Skin epidermis (tissue), 12 donors: ENCODE measurements around the gene MICALL2.

Experiments used
- H3K27ac ChIP-seq, 21 experiments: fragments of 200-600 bp; sonication (generic) in 11 of 21; one replicate each; pipeline ENCODE4 v1.5.0; 2020; ENCODE audit warnings: mild to moderate bottlenecking in 3 of 21, inconsistent platforms in 2 of 21, moderate library complexity in 2 of 21
- H3K4me3 ChIP-seq, 7 experiments: fragments of 200-600 bp; sonication (generic) in 2 of 7; one replicate each; pipeline ENCODE4 v1.5.0; 2020; ENCODE audit warnings: inconsistent platforms in 2 of 7, mild to moderate bottlenecking in 2 of 7, moderate library complexity in 1 of 7

The MICALL2 gene

DNA sequence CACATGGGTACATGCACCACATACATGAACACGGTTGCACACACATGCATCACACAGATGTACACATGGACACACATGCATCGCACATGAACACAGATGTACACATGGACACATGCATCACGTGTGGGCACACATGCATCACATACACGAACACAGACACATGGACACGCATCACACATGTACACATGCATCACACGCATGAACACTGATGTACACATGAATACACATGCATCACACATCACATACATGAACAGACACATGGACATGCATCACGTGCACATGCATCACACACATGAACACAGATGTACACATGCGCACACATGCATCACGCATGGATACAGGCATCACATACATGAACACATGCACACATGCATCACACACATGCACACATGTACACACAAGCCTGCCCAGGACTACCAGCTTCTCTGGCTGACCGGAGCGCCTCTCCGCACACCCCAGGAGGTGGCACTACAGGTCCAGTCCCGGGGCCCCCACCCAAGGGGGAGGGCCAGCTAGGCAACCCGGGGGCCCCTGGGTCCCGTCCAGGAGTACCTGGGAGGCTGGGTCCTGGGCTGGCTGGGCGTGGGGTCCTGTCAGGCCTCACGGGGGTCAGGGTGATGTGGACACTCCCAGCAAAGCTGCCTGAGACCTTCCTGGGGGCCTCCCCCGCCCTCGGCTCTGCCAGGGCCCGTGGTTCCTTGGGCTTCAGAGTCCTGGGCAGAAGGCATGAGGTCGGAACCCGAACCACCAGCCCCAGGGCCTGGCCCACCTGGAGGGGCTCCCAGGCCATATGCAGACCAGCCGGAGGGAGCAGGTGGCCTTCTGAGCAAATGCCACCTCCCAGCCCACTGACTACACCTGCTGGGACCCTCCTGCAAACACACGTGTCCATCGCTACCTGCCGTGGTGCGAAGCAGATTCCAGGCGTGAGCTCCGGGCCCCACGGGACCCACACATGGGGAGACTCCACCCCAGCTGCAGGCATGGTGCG, 19.6 kb downstream of the MICALL2 start:
- H3K27ac ChIP-seq = no peak overlapping the region
- H3K4me3 ChIP-seq = no peak overlapping the region

DNA sequence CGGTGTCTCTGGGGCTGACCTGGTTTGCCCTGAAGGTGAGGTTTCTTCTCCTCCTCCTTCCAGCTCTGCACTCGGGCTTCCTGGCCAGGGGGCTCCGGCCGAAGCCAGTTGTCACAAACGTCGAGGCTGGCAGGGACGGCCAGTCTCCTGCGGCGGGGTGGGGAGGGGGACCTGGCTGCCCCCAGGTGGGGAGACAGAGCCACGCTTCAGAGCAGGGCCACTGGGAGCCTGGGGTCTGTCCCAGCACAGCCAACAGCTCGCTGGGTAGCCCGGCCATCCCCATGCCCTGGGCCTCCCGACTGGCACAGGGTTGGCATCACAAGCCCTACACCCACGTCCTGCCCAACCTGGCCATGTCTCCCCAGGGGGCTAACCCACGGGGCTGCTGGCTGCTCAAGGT, 20.4 kb downstream of the MICALL2 start:
- Histone ChIP-seq H3K4me3 (no peak overlapping the region), H3K27ac (no peak overlapping the region)

DNA sequence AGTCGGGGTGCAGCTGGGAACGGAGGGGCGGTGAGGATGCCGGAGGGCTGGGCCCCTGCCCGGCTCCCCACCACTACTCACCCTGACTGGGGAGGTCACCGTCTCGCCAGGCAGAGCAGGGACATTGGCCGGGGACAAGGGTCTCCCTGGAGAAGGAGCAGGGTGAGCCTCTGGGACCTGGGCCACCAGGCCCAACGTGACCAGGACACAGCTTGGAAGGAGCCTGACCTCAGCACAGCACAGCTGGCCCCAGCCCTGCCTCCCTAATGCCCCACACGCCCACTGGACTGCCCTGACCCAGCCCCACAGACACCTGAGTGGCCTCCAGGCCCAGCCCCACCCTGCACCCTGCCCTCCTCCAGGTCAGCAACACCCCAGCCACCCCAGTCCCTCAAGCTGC, 21.1 kb downstream of the MICALL2 start:
- H3K4me3 ChIP-seq = no peak overlapping the region
- H3K27ac ChIP-seq = no peak overlapping the region

DNA sequence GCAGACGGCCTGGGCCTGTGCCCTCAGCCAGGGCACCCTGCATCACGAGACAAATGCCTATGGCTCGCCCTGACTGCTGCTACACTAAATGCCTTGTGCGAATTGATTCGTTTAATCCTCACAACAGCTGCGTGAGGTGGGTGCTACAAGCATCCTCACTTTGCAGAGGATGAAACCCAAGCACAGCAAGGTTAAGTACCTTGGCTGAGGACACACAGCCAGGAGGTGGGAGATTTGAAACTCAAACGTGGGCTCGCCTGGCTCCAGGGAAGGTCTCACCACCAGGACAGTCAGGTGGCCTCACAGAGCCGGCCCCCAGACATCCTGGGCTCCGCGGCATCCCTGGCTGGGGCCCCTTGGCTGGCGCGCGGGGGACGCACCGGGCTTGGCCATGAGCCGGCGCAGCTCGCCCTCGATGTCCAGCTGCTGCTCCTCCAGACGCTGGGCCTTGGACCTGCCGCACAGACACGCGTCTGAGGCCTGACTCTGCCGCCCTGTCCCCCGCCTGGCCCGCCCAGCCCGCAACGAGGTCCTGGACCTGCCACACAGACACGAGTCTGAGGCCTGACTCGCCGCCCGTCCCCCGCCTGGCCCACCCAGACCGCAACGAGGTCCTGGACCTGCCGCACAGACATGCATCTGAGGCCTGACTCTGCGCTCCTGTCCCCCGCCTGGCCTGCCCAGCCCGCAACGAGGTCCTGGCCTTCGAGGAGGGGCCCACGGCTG, 22.0 kb downstream of the MICALL2 start:
- Histone ChIP-seq H3K4me3 (no peak overlapping the region), H3K27ac (no peak overlapping the region)

DNA sequence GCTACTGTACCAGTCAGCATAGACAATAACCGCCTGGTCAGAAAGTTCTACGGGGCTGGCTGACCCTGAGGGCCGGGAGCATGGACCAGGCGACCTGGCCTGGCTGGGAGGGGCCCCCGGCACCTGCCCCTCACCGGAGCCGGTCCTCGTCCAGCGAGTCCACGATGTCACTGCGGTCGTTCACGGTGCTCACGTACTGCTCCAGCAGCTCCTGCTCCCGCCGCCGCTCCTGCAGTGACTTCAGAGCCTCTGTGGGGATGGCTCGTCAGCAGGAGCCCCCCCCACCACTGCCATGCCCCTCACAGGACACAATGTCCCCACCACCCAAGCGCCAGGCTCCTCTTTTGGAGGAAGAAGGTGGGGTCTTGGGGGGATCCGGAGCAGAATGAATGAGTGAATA, 22.7 kb downstream of the MICALL2 start:
- H3K4me3 ChIP-seq = no peak overlapping the region
- H3K27ac ChIP-seq = no peak overlapping the region

DNA sequence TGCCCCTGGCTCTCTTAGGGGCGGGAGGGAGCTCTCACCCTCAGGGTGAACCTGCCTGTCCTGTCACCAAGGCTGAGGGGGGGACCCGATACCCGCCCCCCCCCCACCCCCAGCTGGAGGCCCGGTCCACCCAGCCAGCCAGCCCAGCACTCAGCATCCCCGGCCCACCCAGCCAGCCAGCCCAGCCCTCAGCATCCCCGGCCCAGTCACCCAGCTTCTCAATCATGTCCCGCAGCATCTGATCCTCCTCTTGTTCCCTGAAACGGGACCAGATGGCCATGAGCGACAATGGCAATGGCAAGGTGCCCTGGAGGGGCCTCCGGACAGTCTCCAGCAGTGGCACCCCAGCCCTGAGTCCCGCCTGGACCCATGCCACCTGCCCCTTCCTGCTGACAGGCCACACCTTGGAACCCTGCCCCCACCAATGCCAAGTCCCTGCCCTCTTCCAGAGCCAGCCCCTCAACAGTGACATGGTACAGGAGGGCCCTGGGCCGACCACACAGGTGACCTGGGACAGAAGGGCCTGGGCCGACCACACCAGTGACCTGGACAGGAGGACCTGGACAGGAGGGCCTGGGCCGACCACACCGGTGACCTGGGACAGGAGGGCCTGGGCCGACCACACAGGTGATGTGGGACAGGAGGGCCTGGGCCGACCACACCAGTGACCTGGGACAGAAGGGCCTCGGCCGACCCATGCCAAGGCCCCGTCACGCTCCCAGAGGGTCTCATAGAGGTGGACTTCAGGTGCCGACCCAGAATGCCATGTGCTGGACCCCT, 24.2 kb downstream of the MICALL2 start:
- H3K4me3 ChIP-seq = no peak overlapping the region

DNA sequence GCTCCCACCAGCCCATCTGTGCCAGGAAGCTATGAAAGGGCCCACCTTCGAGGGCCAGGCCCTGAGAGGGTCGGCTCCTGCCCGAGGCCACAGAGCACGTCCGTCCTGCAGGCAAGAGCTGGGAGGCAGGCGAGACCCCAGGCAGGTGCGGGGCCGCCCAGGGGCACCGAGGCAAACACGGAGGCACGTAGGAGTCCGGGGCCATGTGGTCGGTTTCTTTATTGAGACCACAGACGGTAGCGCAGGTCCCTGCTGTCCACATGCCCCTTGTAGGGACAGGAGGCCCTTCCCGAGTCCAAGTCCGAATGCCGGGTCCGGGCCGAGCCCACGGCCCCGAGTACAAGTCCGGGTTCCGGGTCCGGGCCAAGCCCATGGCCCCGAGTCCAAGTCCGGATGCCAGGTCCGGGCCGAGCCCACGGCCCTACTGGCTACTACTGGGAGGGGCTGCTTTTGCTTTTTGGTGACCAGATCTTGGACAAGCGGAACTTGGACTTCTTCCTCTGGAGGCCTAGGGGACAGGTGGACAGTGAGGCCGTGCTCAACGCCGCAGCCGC, 25.0 kb downstream of the MICALL2 start:
- H3K4me3 ChIP-seq = no peak overlapping the region
- H3K27ac ChIP-seq = no peak overlapping the region

More for the DNA sequence above, 24.2 kb downstream of the MICALL2 start:
- H3K27ac ChIP-seq = no peak overlapping the region

DNA sequence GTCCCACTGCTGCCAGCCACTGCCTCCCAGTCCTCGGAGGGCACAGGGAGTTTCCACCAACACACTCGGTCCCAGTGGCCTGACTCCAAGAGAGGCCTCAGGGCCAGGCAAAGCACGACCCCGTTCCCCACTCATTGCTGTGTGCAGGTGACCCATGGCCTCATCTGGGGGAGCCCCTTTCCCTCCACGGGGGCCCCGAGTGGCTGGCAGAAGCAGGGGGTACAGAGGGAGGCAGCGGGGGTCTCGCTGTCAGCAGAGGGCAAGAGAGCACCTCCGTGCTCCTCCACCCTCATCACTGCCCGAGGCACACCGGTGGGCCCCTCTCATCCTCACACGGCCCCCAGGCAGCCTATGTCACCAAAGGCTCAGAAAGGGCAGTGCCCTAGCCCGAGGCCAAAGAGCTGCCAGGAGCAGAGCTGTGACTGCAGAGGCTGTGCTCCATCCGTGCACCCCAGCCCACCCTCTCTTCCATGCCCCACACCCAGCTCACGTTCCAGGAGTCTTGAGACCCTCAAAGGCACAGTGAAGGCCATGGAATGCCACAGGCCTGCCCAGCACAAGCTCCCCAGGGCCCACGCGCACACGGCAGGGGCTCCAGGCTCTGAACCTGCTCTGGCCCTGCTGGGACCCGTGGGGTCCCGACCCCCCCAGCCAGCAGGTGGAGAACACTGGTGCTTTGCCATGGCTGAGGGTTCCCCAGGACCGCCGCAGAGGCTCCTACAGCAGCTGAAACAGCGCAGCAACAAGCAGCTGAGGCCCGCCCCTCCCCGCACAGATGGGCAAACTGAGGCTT, 25.9 kb downstream of the MICALL2 start:
- no peak overlapping the region for H3K4me3 ChIP-seq
- no peak overlapping the region for H3K27ac ChIP-seq

DNA sequence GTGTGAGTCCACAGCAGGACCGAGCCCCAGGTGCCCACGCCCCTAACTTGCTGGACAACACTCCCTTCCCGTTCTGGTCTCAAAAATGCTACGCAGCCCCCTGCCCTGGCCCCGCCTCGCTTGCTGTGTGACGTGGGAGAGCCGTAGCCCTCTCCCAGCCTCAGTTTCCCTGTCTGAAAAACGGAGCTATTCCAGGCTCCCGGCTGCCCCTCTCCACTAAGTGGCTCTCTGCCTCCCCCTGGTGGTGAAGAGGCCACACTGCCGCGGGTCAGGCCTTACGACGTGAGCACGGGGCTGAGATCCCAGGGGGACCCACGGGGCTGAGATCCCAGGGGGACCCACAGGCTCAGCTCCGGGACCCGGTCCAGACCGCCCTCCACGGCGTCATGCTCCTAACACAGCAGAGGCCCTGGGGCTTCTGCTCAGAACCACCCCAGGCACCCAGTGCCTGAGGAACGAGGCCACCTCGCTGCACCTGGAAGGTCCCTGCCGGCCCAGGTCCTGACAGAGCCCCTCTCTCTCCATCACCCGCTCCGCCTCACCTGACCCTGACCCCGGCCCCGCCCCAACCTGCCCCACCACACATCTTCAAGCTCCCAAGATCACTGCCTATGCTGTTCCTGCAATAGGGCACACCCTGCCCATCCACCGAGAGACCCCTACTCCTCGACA, 26.7 kb downstream of the MICALL2 start:
- H3K4me3 ChIP-seq = no peak overlapping the region
- no peak overlapping the region for H3K27ac ChIP-seq

DNA sequence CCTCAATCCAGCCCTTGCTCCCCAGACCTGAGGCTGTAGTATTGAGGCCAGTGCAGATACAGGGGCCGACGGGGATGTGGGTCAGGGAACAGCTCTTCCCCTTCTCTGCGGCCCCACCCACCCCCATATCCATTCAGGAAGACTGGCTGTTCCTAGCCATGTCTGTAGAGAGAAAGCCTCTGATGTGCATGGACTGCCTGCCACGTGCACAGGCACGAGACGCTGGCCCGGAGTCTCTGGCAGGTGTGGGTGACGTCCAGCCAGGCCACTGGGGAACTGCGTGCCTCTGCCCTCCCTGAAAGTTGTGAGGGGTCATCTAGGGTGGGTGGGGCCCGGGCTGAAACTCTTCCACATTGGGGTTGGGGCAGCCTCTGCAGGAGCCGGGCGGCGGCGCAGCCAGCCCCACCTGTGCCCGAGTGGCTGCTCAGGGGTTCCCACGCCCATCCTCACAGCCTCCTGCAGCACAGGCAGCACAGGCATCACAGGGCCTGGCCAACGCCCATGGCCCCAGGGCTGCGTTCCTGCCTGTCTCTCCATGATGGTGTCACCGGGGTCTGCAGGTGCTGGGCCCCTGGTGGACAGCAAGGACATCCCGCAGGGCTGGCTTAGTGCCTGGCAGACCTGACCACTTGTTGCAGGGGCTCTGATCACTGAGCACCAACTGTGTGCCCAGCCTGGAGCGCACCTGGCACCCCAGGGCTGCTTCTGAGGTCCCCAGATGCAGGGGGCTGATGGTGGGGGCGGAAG, 27.5 kb downstream of the MICALL2 start:
- Histone ChIP-seq H3K27ac (no peak overlapping the region), H3K4me3 (no peak overlapping the region)

DNA sequence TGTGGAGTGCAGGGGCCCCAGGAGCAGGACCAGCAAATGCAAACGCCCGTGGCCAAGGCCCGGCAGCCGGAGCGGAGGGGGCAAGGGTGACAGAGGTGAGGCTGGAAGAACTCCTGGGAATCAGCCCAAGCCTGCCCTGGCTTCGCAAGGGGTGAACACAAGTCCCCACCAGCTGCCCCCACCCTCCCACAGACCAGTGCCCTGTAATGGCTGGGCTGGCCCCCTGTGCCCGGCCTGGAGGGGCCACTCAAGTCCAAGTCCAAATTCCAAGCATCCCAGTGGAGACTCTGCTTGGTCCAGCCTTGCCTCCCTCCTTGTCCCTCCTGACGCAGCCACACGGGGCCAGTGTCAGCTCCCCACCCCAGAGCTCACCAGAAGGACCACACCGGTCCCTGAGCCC, 28.0 kb downstream of the MICALL2 start:
- no peak overlapping the region for H3K27ac ChIP-seq
- H3K4me3 ChIP-seq = no peak overlapping the region

DNA sequence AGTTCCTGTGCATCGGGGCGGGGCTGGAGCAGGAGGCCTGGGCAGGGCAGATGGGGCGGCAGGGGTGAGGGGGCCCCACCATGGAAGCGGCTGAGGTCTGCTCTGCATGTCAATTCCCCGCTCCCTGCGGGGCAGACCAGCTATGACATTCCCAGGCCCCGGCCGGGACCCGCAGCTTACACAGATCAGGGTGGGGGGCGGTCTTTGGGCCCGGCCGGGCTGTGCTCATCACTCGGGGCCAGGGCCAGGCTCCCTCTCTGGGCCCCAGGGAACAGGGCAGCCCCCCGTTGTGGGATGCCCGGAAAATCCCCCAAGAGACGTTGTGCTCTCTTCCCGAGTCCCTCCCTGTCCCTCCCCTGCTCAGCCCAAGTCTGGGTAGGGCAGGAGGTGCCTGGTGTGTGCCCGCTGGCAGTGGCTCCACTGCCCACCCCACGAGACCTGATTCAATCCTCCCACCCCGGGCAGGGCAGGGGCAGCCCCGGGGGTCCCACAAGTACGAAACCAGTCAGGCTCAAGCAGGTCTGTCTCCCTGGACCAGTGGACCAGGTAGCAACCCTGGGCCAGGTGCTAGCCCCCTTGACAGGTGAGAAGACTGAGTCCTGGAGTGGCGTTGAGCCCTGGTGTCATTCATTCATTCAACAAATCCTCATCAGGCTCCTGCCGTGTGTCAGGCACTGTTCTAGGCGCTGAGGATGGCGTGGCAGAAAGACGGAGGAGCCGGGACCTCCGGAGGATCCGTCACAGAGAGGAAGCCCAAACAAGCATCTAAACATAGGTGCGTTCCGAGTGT, 29.0 kb downstream of the MICALL2 start:
- Histone ChIP-seq H3K27ac (no peak overlapping the region), H3K4me3 (no peak overlapping the region)

DNA sequence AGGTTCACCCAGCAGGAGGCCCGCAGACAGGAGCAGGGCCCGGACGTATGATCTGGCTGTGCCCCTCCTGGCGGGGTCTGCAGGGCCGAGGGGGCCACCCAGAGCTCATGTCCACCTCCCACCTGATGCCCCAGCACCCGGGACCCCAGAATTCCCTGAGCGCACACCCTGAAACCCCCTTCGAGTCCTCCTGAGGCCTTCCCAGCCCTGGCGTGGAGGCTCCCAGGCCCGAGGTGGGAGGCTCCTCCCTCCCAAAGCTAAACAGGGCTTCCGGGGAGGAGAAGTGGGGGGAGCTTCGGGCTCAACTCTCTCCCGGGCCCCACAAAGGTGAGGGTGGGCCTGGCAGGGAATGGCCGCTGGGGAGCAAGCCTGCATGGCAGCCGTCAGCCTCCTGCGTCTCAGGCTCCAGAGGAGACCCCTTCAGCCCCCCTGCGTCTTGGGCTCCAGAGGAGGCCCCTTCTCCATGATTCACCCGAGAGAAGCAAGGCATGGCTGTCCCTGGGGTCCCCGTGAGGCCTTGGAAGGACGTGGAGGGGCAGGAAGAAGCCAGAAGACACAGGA, 30.2 kb downstream of the MICALL2 start:
- H3K27ac ChIP-seq = no peak overlapping the region

DNA sequence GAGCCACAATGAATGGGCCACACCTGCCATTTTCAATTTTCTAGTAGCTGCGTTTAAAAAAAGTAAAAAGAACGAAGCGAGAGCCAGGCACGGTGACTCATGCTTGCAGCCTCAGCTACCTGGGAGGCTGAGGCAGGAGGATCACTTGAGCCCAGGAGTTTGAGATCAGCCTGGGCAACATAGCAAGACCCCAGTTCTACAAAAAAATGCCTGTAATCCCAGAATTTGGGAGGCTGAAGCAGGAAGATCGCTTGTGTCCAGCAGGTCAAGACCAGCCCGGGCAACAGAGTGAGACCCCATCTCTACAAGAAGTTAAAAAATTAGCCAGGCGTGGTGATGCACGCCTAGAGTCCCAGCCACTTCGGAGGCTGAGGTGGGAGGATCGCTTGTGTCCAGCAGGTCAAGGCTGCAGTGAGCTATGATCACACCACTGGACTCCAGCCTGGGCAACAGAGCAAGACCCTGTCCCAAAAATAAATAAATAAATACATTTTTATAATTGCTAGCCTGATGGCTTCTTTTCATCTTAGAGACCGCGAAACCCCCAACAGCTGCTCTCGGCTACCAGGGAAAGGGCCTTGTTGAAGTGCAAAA, 32.1 kb downstream of the MICALL2 start:
- H3K27ac ChIP-seq = no peak overlapping the region
- no peak overlapping the region for H3K4me3 ChIP-seq

More for the DNA sequence above, 30.2 kb downstream of the MICALL2 start:
- H3K4me3 ChIP-seq = no peak overlapping the region

DNA sequence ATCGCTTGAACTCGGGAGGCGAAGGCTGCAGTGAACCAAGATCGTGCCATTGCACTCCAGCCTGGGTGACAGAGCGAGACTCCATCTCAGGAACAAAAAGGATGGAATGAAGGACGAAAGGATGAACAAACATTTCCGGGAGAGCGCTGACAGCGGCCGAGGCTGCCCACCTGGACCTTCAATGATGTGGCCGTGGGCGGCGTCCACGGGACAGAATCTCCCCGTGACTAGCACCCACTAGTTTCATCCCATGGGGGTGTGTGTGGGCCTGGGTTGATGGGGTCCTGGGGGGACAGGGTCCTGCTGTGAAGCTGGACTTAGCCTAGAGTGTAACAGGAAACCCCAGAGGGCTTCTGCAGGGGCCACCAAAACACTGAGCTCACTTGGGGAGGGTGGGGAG, 32.8 kb downstream of the MICALL2 start:
- Histone ChIP-seq H3K27ac (no peak overlapping the region), H3K4me3 (no peak overlapping the region)
